A673 (cell line): ENCODE measurements around the gene BRAF. TPM values are rescaled to one million over a fixed set of nuclear protein-coding genes. Genes with fewer than 3 reads are reported as not detected.
"Not testable (repeated sequence)": the region's sequence is repeated elsewhere in the genome, so short reads cannot be mapped to it uniquely, and the experiment has no call there.

ENCODE experiments used
- BruUV-seq: library from RNA; stranded (reverse); fragments of 400-500 nt; replicated peaks from 2 replicates; lab custom pipeline; 2021; lab: Mats Ljungman, UMichigan
- CTCF ChIA-PET: fragments of 300-600 bp; sonication (Branson Sonifier 250); formaldehyde crosslinking; loops from one replicate; lab custom pipeline; 2022; ENCODE audit warnings: antibody characterized with exemption; lab: Charles Lee
- POLR2A ChIA-PET: fragments of 300-600 bp; sonication (Branson Sonifier 250); formaldehyde crosslinking; loops from one replicate; lab custom pipeline; 2022; ENCODE audit warnings: antibody characterized with exemption; ENCODE audit not compliant: low non-redundant PET; lab: Charles Lee
- DNase-seq: peaks from one replicate; pipeline ENCODE4 v3.0.0-alpha.2; 2015; ENCODE audit warnings: low spot score
- H3K27ac ChIP-seq: fragments of 200-600 bp; sonication (generic); 2 replicates; pipeline ENCODE4 v1.5.1; 2016; ENCODE audit warnings: mixed run types, low read depth, mild to moderate bottlenecking, mixed read lengths, antibody characterized with exemption, low read length; ENCODE audit not compliant: poor library complexity, severe bottlenecking
- H3K27me3 ChIP-seq: fragments of 200-600 bp; sonication (generic); replicated peaks from 2 replicates; pipeline ENCODE4 v1.6.1; 2017; ENCODE audit warnings: mixed run types, low read depth, mild to moderate bottlenecking, mixed read lengths, antibody characterized with exemption, low read length; ENCODE audit not compliant: insufficient read depth, poor library complexity
- H3K36me3 ChIP-seq: fragments of 200-600 bp; sonication (generic); 2 replicates; pipeline ENCODE4 v1.6.1; 2016; ENCODE audit warnings: mixed run types, mild to moderate bottlenecking, mixed read lengths, antibody characterized with exemption, low read length; ENCODE audit not compliant: insufficient read depth, poor library complexity, severe bottlenecking
- H3K4me1 ChIP-seq: fragments of 200-600 bp; sonication (generic); 2 replicates; pipeline ENCODE4 v1.6.1; 2017; ENCODE audit warnings: mixed run types, mild to moderate bottlenecking, mixed read lengths, antibody characterized with exemption, low read length; ENCODE audit not compliant: insufficient read depth, poor library complexity, severe bottlenecking
- H3K4me3 ChIP-seq: fragments of 200-600 bp; sonication (generic); 2 replicates; pipeline ENCODE4 v1.5.1; 2016; ENCODE audit warnings: low read depth, mixed run types, mild to moderate bottlenecking, mixed read lengths, low read length; ENCODE audit not compliant: poor library complexity, severe bottlenecking
- H3K9me3 ChIP-seq: fragments of 200-600 bp; sonication (generic); 2 replicates; pipeline ENCODE4 v1.6.1; 2016; ENCODE audit warnings: mixed run types, low read depth, mild to moderate bottlenecking, mixed read lengths, antibody characterized with exemption, low read length; ENCODE audit not compliant: poor library complexity, severe bottlenecking
- EZH2 ChIP-seq: fragments of 200-600 bp; sonication (generic); IDR thresholded peaks from 2 replicates; pipeline ENCODE4 v1.6.1; 2017; ENCODE audit warnings: borderline replicate concordance, low read depth, mild to moderate bottlenecking, mixed read lengths, antibody characterized with exemption, low read length; ENCODE audit not compliant: poor library complexity, severe bottlenecking
- intact Hi-C: fragments of 100-400 bp; cut with micrococcal nuclease; formaldehyde crosslinking; loops from one replicate; pipeline ENCODE4 v1.10.0; 2022; ENCODE audit not compliant: unreplicated experiment
- total RNA-seq: library from RNA; stranded (reverse); gene quantifications from 2 replicates; pipeline ENCODE4 v1.2.3, GENCODE V29; 2021
- TF ChIP-seq, protein P1 (sequence below): fragments of 300-800, 200-600 bp; sonication (generic); conservative IDR thresholded peaks from 2 replicates; pipeline ENCODE4 v1.5.1; 2017; ENCODE audit warnings: low read depth, mild to moderate bottlenecking, antibody characterized with exemption, low read length, moderate library complexity, mixed read lengths

The BRAF gene
- total RNA-seq, 1 experiment from 2014 or later, result 31.8 TPM

GRCh38 chr7:140695381-140695780 is 229.3 kb downstream of the BRAF start:
- Histone ChIP-seq H3K4me1 (peaks cover 13% of the 10 kb centered on the region), H3K9me3 (no peaks in the 10 kb centered on the region), H3K27me3 (no peaks in the 10 kb centered on the region), H3K27ac (peak overlapping the region; percentile 89), H3K36me3 (no peaks in the 10 kb centered on the region), H3K4me3 (no peak overlapping the region)
- ChIA-PET CTCF (no interaction called here), POLR2A (no interaction called here)
- DNase-seq, result no peak
- no TSS peak for BruUV-seq
- TF ChIP-seq EZH2, result no peak
- TF ChIP-seq, protein P1, sequence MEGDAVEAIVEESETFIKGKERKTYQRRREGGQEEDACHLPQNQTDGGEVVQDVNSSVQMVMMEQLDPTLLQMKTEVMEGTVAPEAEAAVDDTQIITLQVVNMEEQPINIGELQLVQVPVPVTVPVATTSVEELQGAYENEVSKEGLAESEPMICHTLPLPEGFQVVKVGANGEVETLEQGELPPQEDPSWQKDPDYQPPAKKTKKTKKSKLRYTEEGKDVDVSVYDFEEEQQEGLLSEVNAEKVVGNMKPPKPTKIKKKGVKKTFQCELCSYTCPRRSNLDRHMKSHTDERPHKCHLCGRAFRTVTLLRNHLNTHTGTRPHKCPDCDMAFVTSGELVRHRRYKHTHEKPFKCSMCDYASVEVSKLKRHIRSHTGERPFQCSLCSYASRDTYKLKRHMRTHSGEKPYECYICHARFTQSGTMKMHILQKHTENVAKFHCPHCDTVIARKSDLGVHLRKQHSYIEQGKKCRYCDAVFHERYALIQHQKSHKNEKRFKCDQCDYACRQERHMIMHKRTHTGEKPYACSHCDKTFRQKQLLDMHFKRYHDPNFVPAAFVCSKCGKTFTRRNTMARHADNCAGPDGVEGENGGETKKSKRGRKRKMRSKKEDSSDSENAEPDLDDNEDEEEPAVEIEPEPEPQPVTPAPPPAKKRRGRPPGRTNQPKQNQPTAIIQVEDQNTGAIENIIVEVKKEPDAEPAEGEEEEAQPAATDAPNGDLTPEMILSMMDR, result no peak
- intact Hi-C loops, result loop anchor here (10.0 kb wide), 1 partner anchor 839 kb away; no protein-coding TSS in a partner anchor

GRCh38 chr7:140694592-140694991 is 230.1 kb downstream of the BRAF start:
- H3K4me1 ChIP-seq, result peaks cover 13% of the 10 kb centered on the region
- H3K4me3 ChIP-seq, result no peak overlapping the region
- no peak for DNase-seq
- no peaks in the 10 kb centered on the region for H3K27me3 ChIP-seq
- POLR2A ChIA-PET, result no interaction called here
- CTCF ChIA-PET, result no interaction called here
- no peaks in the 10 kb centered on the region for H3K9me3 ChIP-seq
- no TSS peak for BruUV-seq
- intact Hi-C loops, result loop anchor here (10.0 kb wide), 1 partner anchor 840 kb away; no protein-coding TSS in a partner anchor
- H3K36me3 ChIP-seq, result peaks cover 2% of the 10 kb centered on the region
- H3K27ac ChIP-seq, result no peak overlapping the region
- TF ChIP-seq, protein P1, result no peak
- TF ChIP-seq EZH2, result no peak

DNA sequence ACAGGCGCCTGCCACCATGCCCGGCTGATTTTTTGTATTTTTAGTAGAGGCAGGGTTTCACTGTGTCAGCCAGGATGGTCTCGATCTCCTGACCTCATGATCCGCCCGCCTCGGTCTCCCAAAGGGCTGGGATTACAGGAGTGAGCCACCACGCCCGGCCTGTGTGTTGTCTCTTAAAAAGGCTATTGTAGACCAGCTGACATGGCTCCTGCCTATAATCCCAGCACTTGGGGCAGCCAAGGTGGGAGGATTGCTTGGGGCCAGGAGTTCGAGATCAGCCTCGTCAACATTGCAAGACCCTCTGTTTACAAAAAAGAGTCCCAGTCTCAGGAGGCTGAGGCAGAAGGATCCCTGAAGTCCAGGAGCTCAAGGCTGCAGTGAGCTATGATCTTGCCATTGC is 230.9 kb downstream of the BRAF start:
- DNase-seq, H3K27me3 ChIP-seq, POLR2A ChIA-PET, H3K9me3 ChIP-seq, H3K27ac ChIP-seq, H3K4me3 ChIP-seq, CTCF ChIA-PET, H3K36me3 ChIP-seq, BruUV-seq: not testable (repeated sequence)
- intact Hi-C loops, result loop anchor here (10.0 kb wide), 1 partner anchor 841 kb away; no protein-coding TSS in a partner anchor
- peaks cover 13% of the 10 kb centered on the region for H3K4me1 ChIP-seq

DNA sequence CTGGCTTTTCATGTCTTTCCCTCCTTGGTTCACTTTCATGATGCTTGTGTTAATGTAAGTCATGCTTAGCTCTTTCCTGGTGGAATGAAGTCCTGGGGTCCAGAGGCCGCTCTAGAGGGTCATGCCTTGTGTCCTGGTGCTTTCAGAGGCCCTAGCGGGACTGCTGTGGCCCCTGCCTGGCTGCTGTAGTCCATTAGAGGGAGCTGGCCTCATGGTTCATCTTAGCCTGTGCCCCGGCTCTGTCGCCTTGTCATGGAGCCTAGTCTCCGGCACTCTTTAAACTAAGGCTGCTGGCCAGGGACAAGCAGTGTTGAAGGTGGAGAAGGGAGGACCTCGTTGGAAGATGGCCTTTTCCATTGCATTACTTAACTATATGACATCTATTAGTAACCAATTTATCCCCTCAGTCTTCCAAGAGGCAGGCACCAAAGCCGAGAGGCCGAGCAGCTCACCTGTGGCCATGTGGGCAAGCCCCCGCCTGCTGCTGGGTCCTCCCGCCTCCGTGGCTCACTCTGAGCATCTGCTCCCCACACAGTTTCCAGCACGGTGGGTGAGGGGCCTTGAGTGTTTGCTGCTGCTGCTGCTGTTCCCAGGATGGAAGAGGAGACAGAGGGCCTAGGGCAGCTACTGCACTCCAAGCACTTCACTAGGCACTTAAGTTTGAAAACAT is 233.2 kb downstream of the BRAF start:
- no peak overlapping the region for H3K27ac ChIP-seq
- BruUV-seq, result no TSS peak
- H3K36me3 ChIP-seq, result peaks cover 2% of the 10 kb centered on the region
- ChIA-PET POLR2A (no interaction called here), CTCF (no interaction called here)
- no peak for DNase-seq
- intact Hi-C loops, result loop anchor here (10.0 kb wide), 1 partner anchor 843 kb away; no protein-coding TSS in a partner anchor
- H3K27me3 ChIP-seq, result no peaks in the 10 kb centered on the region
- TF ChIP-seq, protein P1, result no peak
- TF ChIP-seq EZH2, result no peak
- H3K9me3 ChIP-seq, result no peaks in the 10 kb centered on the region
- H3K4me3 ChIP-seq, result no peak overlapping the region
- peaks cover 6% of the 10 kb centered on the region for H3K4me1 ChIP-seq
